Sigmoid colon (tissue), 7 donors: ENCODE data around the gene SORCS2. TPM values are rescaled to one million over a fixed set of nuclear protein-coding genes. Genes with fewer than 3 reads are reported as not detected.

Experiments used
- DNase-seq: peaks from one replicate; pipeline ENCODE4 v3.0.0-alpha.2; 2019
- H3K27ac ChIP-seq, 4 donors: fragments of 200-600 bp; sonication (generic); one replicate each; pipeline ENCODE4 v1.5.1; 2016 to 2019; ENCODE audit warnings: mild to moderate bottlenecking in 1 of 4
- H3K27me3 ChIP-seq, 3 donors: fragments of 200-600 bp; sonication (generic); one replicate each; pipeline ENCODE4 v1.5.1; 2019; ENCODE audit warnings: mild to moderate bottlenecking in 1 of 3
- H3K36me3 ChIP-seq, 4 donors: fragments of 200-600 bp; sonication (generic); one replicate each; pipeline ENCODE4 v1.5.1; 2016 to 2019
- H3K4me1 ChIP-seq, 4 donors: fragments of 200-600 bp; sonication (generic); one replicate each; pipeline ENCODE4 v1.5.1; 2017 to 2019
- H3K4me3 ChIP-seq, 4 donors: fragments of 200-600 bp; sonication (generic); one replicate each; pipeline ENCODE4 v1.5.1; 2017 to 2019; ENCODE audit warnings: mild to moderate bottlenecking in 2 of 4, moderate library complexity in 1 of 4
- H3K9me3 ChIP-seq, 4 donors: fragments of 200-600 bp in 3 of 4; sonication (generic) in 3 of 4; one replicate each; pipeline versions ENCODE4 v1.5.1 to v1.6.1; 2013 to 2019
- CTCF ChIP-seq, 4 experiments: fragments of 450-650 bp in 3 of 4; fragments of 200-600 bp in 1 of 4; IDR thresholded peaks; one replicate each; pipeline ENCODE4 v1.5.1; 2016 to 2019; ENCODE audit warnings: antibody characterized with exemption in 4 of 4, mild to moderate bottlenecking in 3 of 4, moderate library complexity in 2 of 4
- EP300 ChIP-seq, 4 donors: sonication (generic); formaldehyde crosslinking; IDR thresholded peaks; one replicate each; pipeline ENCODE4 v1.6.1; 2017; ENCODE audit warnings: antibody characterized with exemption in 4 of 4
- POLR2A ChIP-seq, 2 donors: fragments of 450-650 bp; IDR thresholded peaks; one replicate each; pipeline ENCODE4 v1.6.1; 2016; ENCODE audit warnings: antibody characterized with exemption in 2 of 2, mild to moderate bottlenecking in 2 of 2, moderate library complexity in 2 of 2
- POLR2AphosphoS5 ChIP-seq, 4 donors: sonication (generic); formaldehyde crosslinking; IDR thresholded peaks; one replicate each; pipeline ENCODE4 v1.6.1; 2017; ENCODE audit warnings: antibody characterized with exemption in 4 of 4
- WGBS, 2 donors: extraction: QIAGEN DNeasy Blood & Tissue Kit; methylation state at CpG; one replicate each; pipeline ENCODE4 v1.1.7; 2013; 5-methylcytosine and 5-hydroxymethylcytosine counted together
- intact Hi-C: fragments of 100-400 bp; cut with DNase I; formaldehyde crosslinking; loops from one replicate; pipeline ENCODE4 v1.15.1; 2023
- polyA plus RNA-seq, 3 donors: library from polyadenylated mRNA; stranded (reverse); fragments of 200-250 nt; gene quantifications; one replicate each; pipeline ENCODE4 v1.2.3, GENCODE V29; 2013
- total RNA-seq, 4 donors: library from RNA; depleted of rRNA; stranded (reverse); fragments of >200 nt; gene quantifications; one replicate each; pipeline ENCODE4 v1.1.0, GENCODE V29; 2016
- donor health status: healthy with polysubstance abuse.
- donor health status: Bipolar disorder and iron deficiency.
- donor health status: healthy.

The SORCS2 gene
- total and polyA plus RNA-seq, 7 donors: 1.8 to 6.4 (median 3.9) TPM; not detected in 2

DNA sequence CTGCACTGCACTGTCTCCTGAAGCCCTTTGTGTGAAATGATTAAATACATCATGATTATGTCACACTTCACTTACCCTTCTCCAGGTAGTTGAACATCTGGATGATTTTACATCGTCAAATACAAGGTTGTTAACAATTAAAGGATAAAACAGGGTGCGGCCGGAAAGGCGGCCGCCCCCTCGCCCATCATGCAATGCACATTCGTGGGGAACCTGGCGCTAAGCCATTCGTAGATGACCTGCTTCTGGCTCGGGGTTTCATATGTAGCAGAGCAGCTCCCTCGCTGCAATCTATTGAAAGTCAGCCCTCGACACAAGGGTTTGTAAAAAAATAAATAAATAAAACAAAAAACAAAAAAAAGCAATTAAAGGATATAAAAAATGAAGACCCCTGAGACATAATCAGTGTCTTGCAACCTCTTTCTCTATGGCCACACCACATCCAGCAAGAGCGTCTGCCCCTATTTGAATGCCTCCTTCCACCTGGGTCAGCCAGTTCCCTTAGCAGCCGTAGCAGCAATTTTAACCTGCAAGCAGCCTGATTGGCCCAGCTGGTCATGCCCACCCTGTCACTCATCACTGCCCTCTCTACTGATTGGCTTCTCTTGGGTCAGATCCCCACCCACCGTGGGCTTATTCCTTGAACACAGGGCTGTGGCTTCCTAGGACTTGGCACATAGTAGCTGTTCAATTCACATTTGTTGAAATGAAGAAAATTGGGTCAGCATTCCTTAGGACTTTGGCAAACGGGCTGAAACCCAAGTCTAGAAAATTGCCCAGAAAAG lies 390.2 kb downstream of the SORCS2 start:
- WGBS, 2 donors: 85 to 90% methylated on average over 16 of the region's 16 CpGs

GRCh38 chr4:7584098-7584497 lies 391.8 kb downstream of the SORCS2 start:
- H3K4me3 ChIP-seq: no peak overlapping the region
- no peaks in the 10 kb centered on the region for H3K27me3 ChIP-seq
- H3K4me1 ChIP-seq: no peaks in the 10 kb centered on the region
- H3K27ac ChIP-seq: no peak overlapping the region
- TF ChIP-seq CTCF (IDR thresholded peaks at IDR 0.05): no peak
- no peak for TF ChIP-seq POLR2AphosphoS5 (IDR thresholded peaks at IDR 0.05)
- TF ChIP-seq EP300 (IDR thresholded peaks at IDR 0.05): no peak
- no peak for TF ChIP-seq POLR2A (IDR thresholded peaks at IDR 0.05)
- intact Hi-C loops: no loop called here
- H3K36me3 ChIP-seq: no peaks in the 10 kb centered on the region
- DNase-seq: no peak
- 85% methylated on average over 1 of the region's 1 CpG for WGBS, 2 donors
- H3K9me3 ChIP-seq: peaks cover 0 to 2% (median 0%) of the 10 kb centered on the region in 4 donors

More for the DNA sequence above, 390.2 kb downstream of the SORCS2 start:
- H3K36me3 ChIP-seq: no peaks in the 10 kb centered on the region
- H3K9me3 ChIP-seq: peaks cover 6 to 15% (median 12%) of the 10 kb centered on the region in 4 donors
- TF ChIP-seq POLR2AphosphoS5 (IDR thresholded peaks at IDR 0.05) (no peak), POLR2A (IDR thresholded peaks at IDR 0.05) (no peak), CTCF (IDR thresholded peaks at IDR 0.05) (no peak), EP300 (IDR thresholded peaks at IDR 0.05) (no peak)
- no peaks in the 10 kb centered on the region for H3K4me1 ChIP-seq
- no peak overlapping the region for H3K4me3 ChIP-seq
- no peak overlapping the region for H3K27ac ChIP-seq
- no peak for DNase-seq
- H3K27me3 ChIP-seq: no peaks in the 10 kb centered on the region
- intact Hi-C loops: no loop called here

GRCh38 chr4:7584606-7585159 lies 392.3 kb downstream of the SORCS2 start:
- no peak overlapping the region for H3K27ac ChIP-seq
- intact Hi-C loops: no loop called here
- H3K9me3 ChIP-seq: no peaks in the 10 kb centered on the region
- no peaks in the 10 kb centered on the region for H3K4me1 ChIP-seq
- 81 to 83% methylated on average over 9 of the region's 9 CpGs for WGBS, 2 donors
- DNase-seq: no peak
- H3K36me3 ChIP-seq: no peaks in the 10 kb centered on the region
- H3K27me3 ChIP-seq: no peaks in the 10 kb centered on the region
- H3K4me3 ChIP-seq: no peak overlapping the region
- TF ChIP-seq EP300 (IDR thresholded peaks at IDR 0.05): no peak
- no peak for TF ChIP-seq POLR2AphosphoS5 (IDR thresholded peaks at IDR 0.05)
- no peak for TF ChIP-seq POLR2A (IDR thresholded peaks at IDR 0.05)
- no peak for TF ChIP-seq CTCF (IDR thresholded peaks at IDR 0.05)

GRCh38 chr4:7585768-7586167 lies 393.4 kb downstream of the SORCS2 start:
- Histone ChIP-seq H3K27ac (no peak overlapping the region), H3K4me3 (no peak overlapping the region), H3K9me3 (no peaks in the 10 kb centered on the region), H3K36me3 (no peaks in the 10 kb centered on the region), H3K4me1 (no peaks in the 10 kb centered on the region), H3K27me3 (no peaks in the 10 kb centered on the region)
- no peak for DNase-seq
- TF ChIP-seq EP300 (IDR thresholded peaks at IDR 0.05) (no peak), POLR2AphosphoS5 (IDR thresholded peaks at IDR 0.05) (no peak), CTCF (IDR thresholded peaks at IDR 0.05) (no peak), POLR2A (IDR thresholded peaks at IDR 0.05) (no peak)
- 44 to 77% methylated on average over 3 of the region's 3 CpGs for WGBS, 2 donors
- intact Hi-C loops: no loop called here
